GM19035 (cell line): ENCODE data around the gene MST1R.

Experiments
- ATAC-seq: cut with Tn5 transposase; IDR thresholded peaks from one replicate; pipeline ENCODE4 v1.9.1; 2021; ENCODE audit not compliant: unreplicated experiment

MST1R gene

GRCh38 chr3:49841806-49842205 lies 61.9 kb downstream of the MST1R start:
- no peak for ATAC-seq

DNA sequence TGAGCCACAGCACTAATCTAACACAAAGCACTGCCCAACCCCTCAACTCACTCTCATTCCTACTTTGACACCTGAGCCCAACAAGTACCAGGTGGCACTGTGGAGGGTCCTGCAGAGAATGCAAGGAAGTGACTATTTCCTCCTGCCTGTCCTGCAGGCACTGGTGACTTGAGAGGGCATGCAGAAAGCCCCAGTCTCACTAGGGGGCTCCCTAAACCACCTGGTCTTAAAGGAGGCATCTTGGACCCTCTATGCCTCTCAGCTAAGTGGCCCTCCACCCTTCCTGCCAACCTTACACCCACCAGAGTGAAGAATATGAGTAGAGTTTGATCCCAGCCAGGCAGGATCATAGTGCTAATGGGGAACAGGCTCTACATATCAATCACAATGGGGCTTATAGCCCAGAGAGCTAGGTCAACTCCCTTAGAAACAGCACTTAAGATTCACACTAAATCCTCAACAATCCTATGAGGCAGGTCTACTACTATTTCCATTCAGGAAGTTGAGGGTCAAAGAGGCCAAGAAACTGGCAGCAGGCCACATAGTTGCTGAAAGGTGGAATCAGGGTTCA lies 62.5 kb downstream of the MST1R start:
- ATAC-seq = no peak

DNA sequence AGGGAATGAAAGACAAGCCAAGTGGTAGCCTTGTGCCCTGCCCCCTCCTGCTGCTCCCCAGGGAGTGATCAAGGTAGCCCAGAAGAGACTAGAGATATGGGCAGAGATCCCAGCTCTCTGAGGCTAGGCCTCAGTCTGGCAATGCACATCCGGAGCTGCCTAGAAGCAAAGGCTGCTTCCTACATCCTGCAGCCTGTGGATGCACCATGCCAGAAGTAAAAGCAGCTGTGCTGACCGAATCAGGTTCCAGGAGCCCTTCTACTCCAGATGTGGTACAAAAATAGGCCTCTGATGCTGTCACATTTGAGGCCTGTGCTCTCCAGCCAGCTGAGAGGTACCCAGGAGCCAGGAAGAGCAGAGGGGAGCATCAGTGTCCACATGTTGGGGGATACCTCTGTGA lies 63.3 kb downstream of the MST1R start:
- no peak for ATAC-seq

GRCh38 chr3:49839193-49839809 lies 64.4 kb downstream of the MST1R start:
- ATAC-seq = no peak
